ENCODE data around the gene TNNI3.
"Not testable (repeated sequence)": the region's sequence is repeated elsewhere in the genome, so short reads cannot be mapped to it uniquely, and the experiment has no call there.

TNNI3 gene

GRCh38 chr19:55160128-55160985, 2.8 kb upstream of the TNNI3 start:
- Histone ChIP-seq H3K36me3 (no peaks in the 10 kb centered on the region), H3K4me3 (ENCODE audit: low read depth, low read length) (no peak overlapping the region), H3K9me3 (no peaks in the 10 kb centered on the region), H3K4me1 (no peaks in the 10 kb centered on the region), H3K27me3 (peaks cover 15% of the 10 kb centered on the region)
- peak; percentile 94 for DNase-seq
- peak; percentile 92 for TF ChIP-seq CTCF (IDR thresholded peaks at IDR 0.05; ENCODE audit: low read depth, low read length)

- TF ChIP-seq CTCF (IDR thresholded peaks at IDR 0.05; ENCODE audit: low read depth, low read length), result no peak
- peaks cover 15% of the 10 kb centered on the region for H3K27me3 ChIP-seq
- no peaks in the 10 kb centered on the region for H3K36me3 ChIP-seq
- no peak overlapping the region for H3K4me3 ChIP-seq (ENCODE audit: low read depth, low read length)
- no peak for DNase-seq
- H3K4me1 ChIP-seq, result no peaks in the 10 kb centered on the region
- H3K9me3 ChIP-seq, result no peaks in the 10 kb centered on the region
Observed at GRCh38 chr19:55158848-55159749, 1.6 kb upstream of the TNNI3 start.

- no peaks in the 10 kb centered on the region for H3K9me3 ChIP-seq
- no peak overlapping the region for H3K4me3 ChIP-seq (ENCODE audit: low read depth, low read length)
- peaks cover 15% of the 10 kb centered on the region for H3K27me3 ChIP-seq
- no peak for TF ChIP-seq CTCF (IDR thresholded peaks at IDR 0.05; ENCODE audit: low read depth, low read length)
- no peak for DNase-seq
- H3K36me3 ChIP-seq, result no peaks in the 10 kb centered on the region
- H3K4me1 ChIP-seq, result no peaks in the 10 kb centered on the region
Observed at GRCh38 chr19:55158423-55158822, 891 bp upstream of the TNNI3 start.

GRCh38 chr19:55156202-55157063, 1.1 kb downstream of the TNNI3 start:
- peak overlapping the region; percentile 51 for H3K4me3 ChIP-seq (ENCODE audit: low read depth, low read length)
- H3K9me3 ChIP-seq, result peaks cover 7% of the 10 kb centered on the region
- no peaks in the 10 kb centered on the region for H3K36me3 ChIP-seq
- no peaks in the 10 kb centered on the region; the same call in 1 of the 2 replicates for H3K4me1 ChIP-seq
- TF ChIP-seq CTCF (IDR thresholded peaks at IDR 0.05; ENCODE audit: low read depth, low read length), result no peak
- DNase-seq, result peak; percentile 93
- H3K27me3 ChIP-seq, result peaks cover 5% of the 10 kb centered on the region

GRCh38 chr19:55155784-55156183, 1.7 kb downstream of the TNNI3 start:
- not testable (repeated sequence) for H3K4me1 ChIP-seq, H3K36me3 ChIP-seq, DNase-seq, H3K9me3 ChIP-seq, H3K27me3 ChIP-seq
- H3K4me3 ChIP-seq (ENCODE audit: low read depth, low read length), result peak overlapping the region; percentile 51

Measured in BE2C (cell line).